Measurements from ENCODE around the gene ROBO1. TPM values are rescaled to one million over a fixed set of nuclear protein-coding genes. Genes with fewer than 3 reads are reported as not detected.

Gene ROBO1
- total RNA-seq, 1 donor from 2014 or later, result 27.1 TPM

DNA sequence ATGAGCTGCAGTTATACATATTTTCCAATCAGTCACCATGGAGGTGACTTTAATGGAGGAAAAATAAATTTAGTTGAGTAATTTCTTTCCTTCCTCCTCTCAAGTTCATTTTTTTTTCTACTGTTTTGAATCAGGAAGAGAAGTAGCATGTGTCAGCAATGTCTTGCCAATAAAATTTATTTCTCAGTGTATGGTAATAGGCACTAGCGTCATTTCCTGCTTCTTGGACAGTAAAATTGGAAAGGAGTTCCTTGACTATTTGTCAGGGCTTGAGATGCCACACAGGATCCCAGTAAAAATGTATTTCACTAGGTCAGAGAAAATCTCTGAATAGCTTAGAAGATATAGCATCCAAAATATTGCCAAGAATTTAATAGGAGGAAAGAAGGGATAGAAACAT, 605.9 kb downstream of the ROBO1 start:
- intact Hi-C loops (cut with DNase I), result no loop called here
- no peaks in the 10 kb centered on the region for H3K4me1 ChIP-seq
- H3K4me3 ChIP-seq, result no peak overlapping the region
- no peak for DNase-seq
- no peak overlapping the region for H3K27ac ChIP-seq
- no peaks in the 10 kb centered on the region for H3K36me3 ChIP-seq
- TF ChIP-seq, protein P1, sequence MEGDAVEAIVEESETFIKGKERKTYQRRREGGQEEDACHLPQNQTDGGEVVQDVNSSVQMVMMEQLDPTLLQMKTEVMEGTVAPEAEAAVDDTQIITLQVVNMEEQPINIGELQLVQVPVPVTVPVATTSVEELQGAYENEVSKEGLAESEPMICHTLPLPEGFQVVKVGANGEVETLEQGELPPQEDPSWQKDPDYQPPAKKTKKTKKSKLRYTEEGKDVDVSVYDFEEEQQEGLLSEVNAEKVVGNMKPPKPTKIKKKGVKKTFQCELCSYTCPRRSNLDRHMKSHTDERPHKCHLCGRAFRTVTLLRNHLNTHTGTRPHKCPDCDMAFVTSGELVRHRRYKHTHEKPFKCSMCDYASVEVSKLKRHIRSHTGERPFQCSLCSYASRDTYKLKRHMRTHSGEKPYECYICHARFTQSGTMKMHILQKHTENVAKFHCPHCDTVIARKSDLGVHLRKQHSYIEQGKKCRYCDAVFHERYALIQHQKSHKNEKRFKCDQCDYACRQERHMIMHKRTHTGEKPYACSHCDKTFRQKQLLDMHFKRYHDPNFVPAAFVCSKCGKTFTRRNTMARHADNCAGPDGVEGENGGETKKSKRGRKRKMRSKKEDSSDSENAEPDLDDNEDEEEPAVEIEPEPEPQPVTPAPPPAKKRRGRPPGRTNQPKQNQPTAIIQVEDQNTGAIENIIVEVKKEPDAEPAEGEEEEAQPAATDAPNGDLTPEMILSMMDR (IDR thresholded peaks at IDR 0.05), result no peak
- ATAC-seq, result no peak
- no peaks in the 10 kb centered on the region for H3K9me3 ChIP-seq
- no peaks in the 10 kb centered on the region for H3K27me3 ChIP-seq

DNA sequence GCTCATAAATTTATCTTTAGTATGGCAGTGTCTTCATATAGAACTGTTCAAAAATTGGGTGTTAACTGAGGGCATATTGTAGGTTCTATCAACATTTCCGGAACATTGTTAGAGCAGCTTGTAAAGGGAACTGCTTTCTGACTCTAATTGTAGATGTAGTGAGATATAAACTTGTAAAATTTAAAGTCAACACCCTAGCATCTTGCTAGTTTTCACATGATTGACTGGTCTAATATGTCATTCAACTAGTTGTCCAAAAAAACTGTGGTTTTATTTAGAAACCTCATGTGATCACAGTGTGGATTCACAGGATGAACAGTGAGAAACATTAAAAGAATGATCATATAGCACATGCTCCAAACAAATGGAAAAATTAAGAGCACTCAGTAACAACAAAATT, 607.4 kb downstream of the ROBO1 start:
- DNase-seq (no peak), ATAC-seq (no peak)
- Histone ChIP-seq H3K9me3 (no peaks in the 10 kb centered on the region), H3K4me1 (no peaks in the 10 kb centered on the region), H3K27ac (no peak overlapping the region), H3K36me3 (no peaks in the 10 kb centered on the region), H3K27me3 (no peaks in the 10 kb centered on the region), H3K4me3 (no peak overlapping the region)
- intact Hi-C loops (cut with DNase I), result no loop called here
- TF ChIP-seq, protein P1 (IDR thresholded peaks at IDR 0.05), result no peak

DNA sequence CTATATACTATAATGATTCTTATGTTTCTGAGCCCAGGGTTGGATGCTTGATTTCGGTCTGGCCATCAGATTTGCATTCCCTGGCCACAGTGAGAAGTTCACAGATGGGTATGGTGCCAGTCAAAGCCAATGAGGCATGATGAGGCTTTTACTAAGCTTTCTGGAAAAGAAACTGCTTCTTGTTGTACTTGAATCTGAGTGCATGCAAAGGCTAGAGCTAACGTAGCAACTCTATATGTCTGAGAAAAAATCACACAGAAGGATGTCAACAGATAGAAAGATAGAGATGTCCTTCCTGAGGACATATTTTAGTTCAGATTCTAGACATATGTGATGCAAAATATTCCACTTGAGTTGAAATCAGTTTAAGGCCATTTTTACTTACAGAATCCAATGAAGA, 608.1 kb downstream of the ROBO1 start:
- no peak for DNase-seq
- no peaks in the 10 kb centered on the region for H3K9me3 ChIP-seq
- H3K4me1 ChIP-seq, result no peaks in the 10 kb centered on the region
- H3K4me3 ChIP-seq, result no peak overlapping the region
- TF ChIP-seq, protein P1 (IDR thresholded peaks at IDR 0.05), result no peak
- no peaks in the 10 kb centered on the region for H3K36me3 ChIP-seq
- ATAC-seq, result no peak
- no peak overlapping the region for H3K27ac ChIP-seq
- H3K27me3 ChIP-seq, result no peaks in the 10 kb centered on the region
- intact Hi-C loops (cut with DNase I), result no loop called here

DNA sequence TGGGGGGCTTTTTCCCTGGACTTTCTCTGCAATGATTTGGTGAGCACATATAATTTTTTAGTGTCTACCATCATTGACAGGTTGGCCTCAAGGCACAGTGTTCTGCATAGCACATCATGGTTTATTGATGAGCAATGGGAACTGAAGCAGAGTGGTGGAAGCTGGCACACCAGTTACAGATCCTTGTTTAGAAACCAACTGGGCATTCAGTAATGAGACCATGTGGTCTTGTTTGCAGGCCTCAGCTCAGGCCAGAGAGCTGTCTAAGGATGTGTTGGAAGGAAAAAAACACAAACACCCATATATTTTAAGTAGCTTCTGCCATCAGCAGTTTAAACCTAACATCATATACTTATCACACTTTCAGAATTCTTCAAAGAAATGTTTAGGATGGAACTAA, 610.6 kb downstream of the ROBO1 start:
- Histone ChIP-seq H3K4me1 (no peaks in the 10 kb centered on the region), H3K9me3 (no peaks in the 10 kb centered on the region), H3K4me3 (no peak overlapping the region), H3K27ac (no peak overlapping the region), H3K27me3 (no peaks in the 10 kb centered on the region), H3K36me3 (no peaks in the 10 kb centered on the region)
- TF ChIP-seq, protein P1 (IDR thresholded peaks at IDR 0.05), result no peak
- ATAC-seq (no peak), DNase-seq (no peak)
- intact Hi-C loops (cut with DNase I), result no loop called here

DNA sequence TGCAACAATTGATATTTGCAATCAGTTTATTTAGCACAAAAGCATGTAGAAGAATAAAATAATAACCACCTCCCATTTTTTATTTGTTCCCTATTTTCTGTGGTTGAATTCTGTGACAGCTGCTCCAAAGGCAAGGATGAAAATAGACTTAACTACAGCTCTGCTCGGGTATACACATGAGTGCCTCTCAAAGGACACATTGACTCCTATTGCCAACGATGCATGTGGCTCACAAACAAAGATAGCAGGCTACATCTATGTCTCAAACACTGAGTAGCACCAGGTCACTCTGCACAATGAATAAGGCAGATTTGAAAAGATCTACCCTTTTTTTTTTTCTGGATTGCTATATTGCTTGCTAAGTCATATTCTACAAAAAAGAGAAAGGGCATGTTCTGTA, 612.9 kb downstream of the ROBO1 start:
- ATAC-seq, result no peak
- H3K27ac ChIP-seq, result no peak overlapping the region
- DNase-seq, result no peak
- no peaks in the 10 kb centered on the region for H3K36me3 ChIP-seq
- no peaks in the 10 kb centered on the region for H3K27me3 ChIP-seq
- H3K4me1 ChIP-seq, result no peaks in the 10 kb centered on the region
- TF ChIP-seq, protein P1 (IDR thresholded peaks at IDR 0.05), result no peak
- intact Hi-C loops (cut with DNase I), result no loop called here
- H3K4me3 ChIP-seq, result no peak overlapping the region
- no peaks in the 10 kb centered on the region for H3K9me3 ChIP-seq

DNA sequence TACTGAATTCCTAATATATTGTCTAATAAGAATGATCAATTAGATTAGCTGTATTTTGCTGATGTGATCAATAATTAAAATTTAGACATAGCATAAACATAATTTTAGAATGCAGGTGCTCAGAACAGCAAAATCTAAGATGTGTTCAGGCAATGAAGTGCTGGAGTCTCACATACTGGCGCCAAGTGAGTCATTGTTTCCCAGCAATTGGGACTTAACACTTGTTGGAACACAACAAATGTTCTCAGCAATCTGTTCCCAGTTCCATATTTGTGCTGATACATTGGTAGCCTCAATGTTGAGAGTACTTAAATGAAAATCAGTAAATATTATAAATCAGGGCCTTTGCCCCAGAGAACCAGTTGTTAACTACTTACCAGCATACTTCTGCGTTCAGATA, 619.0 kb downstream of the ROBO1 start:
- ATAC-seq, result no peak
- no peak for DNase-seq
- TF ChIP-seq, protein P1 (IDR thresholded peaks at IDR 0.05), result no peak
- Histone ChIP-seq H3K9me3 (no peaks in the 10 kb centered on the region), H3K27ac (no peak overlapping the region), H3K36me3 (no peaks in the 10 kb centered on the region), H3K27me3 (no peaks in the 10 kb centered on the region), H3K4me1 (no peaks in the 10 kb centered on the region), H3K4me3 (no peak overlapping the region)
- intact Hi-C loops (cut with DNase I), result no loop called here

All from upper lobe of right lung (tissue), 1 donor.